K562 (cell line): Measurements from ENCODE around the gene TTK. TPM values are rescaled to one million over a fixed set of nuclear protein-coding genes. Genes with fewer than 3 reads are reported as not detected.
A peak's percentile ranks its signal among the peaks of the same experiment; 100 is the strongest.

Source experiments
- BRCA1 ChIP-seq, 2 experiments: fragments of 450-650 bp in 1 of 2; sonication (generic) in 1 of 2; formaldehyde crosslinking in 1 of 2; IDR thresholded peaks; 2 replicates each; pipeline versions ENCODE4 v1.5.0 to v1.6.1; 2017 to 2020; ENCODE audit warnings: mild to moderate bottlenecking in 1 of 2, missing genetic modification reagents in 1 of 2
- E2F3 ChIP-seq: fragments of 250-450 bp; sonication (Bioruptor Pico); IDR thresholded peaks from 2 replicates; pipeline ENCODE4 v1.4.0; 2020; ENCODE audit warnings: mild to moderate bottlenecking
- FOXJ2 ChIP-seq: fragments of 200-800 bp; sonication (Bioruptor generic); IDR thresholded peaks from 2 replicates; pipeline ENCODE4 v1.6.1; 2016; ENCODE audit warnings: missing genetic modification characterization, missing compliant biosample characterization
- GATA2 ChIP-seq: sonication (generic); formaldehyde crosslinking; IDR thresholded peaks from 2 replicates; pipeline ENCODE4 v1.4.0; 2020; ENCODE audit warnings: mild to moderate bottlenecking, missing genetic modification reagents
- HCFC1 ChIP-seq: IDR thresholded peaks from 2 replicates; pipeline ENCODE4 v1.6.1; 2012; ENCODE audit warnings: low read depth, low read length, improper control_type of control experiment
- HDAC1 ChIP-seq, 2 experiments: fragments of 450-650 bp; IDR thresholded peaks; 2 replicates each; pipeline ENCODE4 v1.6.1; 2016 to 2017; ENCODE audit warnings: inconsistent platforms in 1 of 2, mild to moderate bottlenecking in 1 of 2, moderate library complexity in 1 of 2
- LCOR ChIP-seq: sonication (generic); formaldehyde crosslinking; IDR thresholded peaks from 2 replicates; pipeline ENCODE4 v1.8.0; 2022; ENCODE audit warnings: mild to moderate bottlenecking, missing genetic modification reagents
- POLR2AphosphoS5 ChIP-seq: IDR thresholded peaks from 2 replicates; pipeline ENCODE4 v1.6.1; 2011; ENCODE audit warnings: mild to moderate bottlenecking, low read depth, low read length, moderate library complexity; ENCODE audit not compliant: control insufficient read depth, insufficient read depth
- RFX1 ChIP-seq: fragments of 450-650 bp; IDR thresholded peaks from 2 replicates; pipeline ENCODE4 v1.6.1; 2016; ENCODE audit warnings: mild to moderate bottlenecking, moderate library complexity
- TAF9B ChIP-seq: fragments of 450-650 bp; IDR thresholded peaks from 2 replicates; pipeline ENCODE4 v1.6.1; 2018; ENCODE audit warnings: mild to moderate bottlenecking; ENCODE audit not compliant: partially characterized antibody
- TBP ChIP-seq: optimal IDR thresholded peaks from 2 replicates; pipeline ENCODE3; 2011; ENCODE audit warnings: low read depth, low read length, improper control_type of control experiment
- TRIM24 ChIP-seq, 2 experiments: fragments of 450-650 bp; IDR thresholded peaks; 2 replicates each; pipeline ENCODE4 v1.6.1; 2016
- TRIM28 ChIP-seq: fragments of 450-650 bp; IDR thresholded peaks from 2 replicates; pipeline ENCODE4 v1.6.1; 2017
- polyA plus RNA-seq, 8 experiments: library from polyadenylated mRNA; depleted of rRNA in 4 of 8; stranded (reverse) in 5 of 8; unstranded in 3 of 8; fragments of >200 nt; fragmentation: Nextera tagmentation in 2 of 8; fragmentation: Illumina TruSeq in 1 of 8; extraction: Ambion mirVana in 2 of 8; extraction: Trizol in 1 of 8; gene quantifications; 2 replicates each; pipeline versions ENCODE4 v1.2.1 to v1.2.3, GENCODE V29; 2011 to 2014; ENCODE audit warnings: inconsistent platforms in 1 of 8, missing spikeins in 1 of 8
- total RNA-seq, 7 experiments: library from RNA; depleted of rRNA in 6 of 7; stranded (reverse); fragments of >200 nt in 6 of 7; fragmentation: Illumina TruSeq in 2 of 7; extraction: Trizol in 2 of 7; gene quantifications; 2 replicates each; pipeline versions ENCODE4 v1.2.1 to v1.2.3, GENCODE V29; 2011 to 2021; ENCODE audit warnings: low replicate concordance in 1 of 7
- TF ChIP-seq, protein P1 (sequence below): sonication (generic); formaldehyde crosslinking; IDR thresholded peaks from 2 replicates; pipeline ENCODE4 v1.8.1; 2023; ENCODE audit warnings: mild to moderate bottlenecking, missing genetic modification reagents, moderate library complexity
- TF ChIP-seq, protein P2 (sequence below), 2 experiments: IDR thresholded peaks in 1 of 2; conservative IDR thresholded peaks in 1 of 2; 2 replicates each; pipeline ENCODE4 v1.6.1; 2016; ENCODE audit warnings: low read depth in 2 of 2, mild to moderate bottlenecking in 1 of 2, missing compliant biosample characterization in 1 of 2, missing genetic modification characterization in 1 of 2, moderate library complexity in 1 of 2
- TF ChIP-seq, protein P3 (sequence below): sonication (generic); formaldehyde crosslinking; IDR thresholded peaks from 2 replicates; pipeline ENCODE4 v1.8.0; 2022; ENCODE audit warnings: missing genetic modification reagents, mild to moderate bottlenecking, moderate library complexity, borderline replicate concordance
- TF ChIP-seq, protein P4 (sequence below), 2 experiments: IDR thresholded peaks; 2 replicates each; pipeline ENCODE4 v1.6.1; 2011; ENCODE audit warnings: borderline replicate concordance in 1 of 2, control low read depth in 1 of 2, low read depth in 1 of 2, low read length in 1 of 2, mild to moderate bottlenecking in 1 of 2, mixed read lengths in 1 of 2, moderate library complexity in 1 of 2; ENCODE audit not compliant: insufficient read depth in 1 of 2, insufficient read length in 1 of 2, poor library complexity in 1 of 2, severe bottlenecking in 1 of 2; ENCODE audit errors: extremely low read depth in 1 of 2
- TF ChIP-seq, protein P5 (sequence below): fragments of 200-400 bp; formaldehyde crosslinking; IDR thresholded peaks from 2 replicates; pipeline ENCODE4 v1.6.1; 2017; ENCODE audit warnings: mild to moderate bottlenecking, low read depth, low read length, moderate library complexity

Gene TTK
- total and polyA plus RNA-seq, 9 of the 15 experiments (the other 6 are each of a cell fraction or from before 2014, with no cell fraction given): 32.7 to 58.9 (median 52.8) TPM

DNA sequence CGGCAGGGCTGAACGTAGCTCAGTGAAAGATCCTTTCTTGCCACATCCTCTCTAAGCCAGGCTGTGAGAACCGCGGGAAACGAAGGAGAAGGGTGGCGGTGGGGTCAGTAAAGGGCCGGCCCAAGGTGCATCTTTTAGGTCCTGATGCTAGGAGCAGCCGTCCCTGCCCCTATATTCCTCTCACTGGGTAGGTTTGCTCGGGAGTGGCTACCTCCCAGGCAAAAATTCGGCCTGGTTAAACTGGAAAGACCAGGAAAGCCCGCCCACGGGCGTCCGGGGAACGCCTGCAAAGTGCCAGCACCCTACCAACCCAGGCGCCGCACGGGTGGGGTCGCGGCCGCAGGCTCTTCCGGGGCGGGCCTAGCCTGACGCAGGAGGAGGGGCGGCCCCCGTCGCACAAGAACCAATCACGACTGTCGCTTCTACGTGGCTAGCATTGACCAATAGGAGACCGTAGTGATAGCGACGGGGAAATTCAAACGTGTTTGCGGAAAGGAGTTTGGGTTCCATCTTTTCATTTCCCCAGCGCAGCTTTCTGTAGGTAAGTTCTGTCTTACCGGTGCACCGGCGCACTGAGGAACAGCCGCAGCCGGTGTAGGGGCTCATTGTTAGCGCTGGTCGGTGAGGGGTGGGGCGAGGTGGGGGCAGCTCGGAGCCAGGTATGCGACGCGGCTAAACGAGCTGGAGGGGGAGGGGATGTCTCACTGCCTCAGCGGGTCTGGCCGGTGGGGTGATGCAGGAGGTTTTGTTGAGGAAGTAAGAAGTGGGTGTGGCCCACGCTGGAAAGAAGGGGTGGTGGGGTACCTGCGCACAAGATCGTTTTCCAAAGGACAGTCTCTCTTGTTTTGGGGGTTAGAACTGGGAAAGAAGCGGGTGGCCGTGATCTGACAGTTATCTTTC, at the start of gene TTK (continued):
- TF ChIP-seq, protein P1, sequence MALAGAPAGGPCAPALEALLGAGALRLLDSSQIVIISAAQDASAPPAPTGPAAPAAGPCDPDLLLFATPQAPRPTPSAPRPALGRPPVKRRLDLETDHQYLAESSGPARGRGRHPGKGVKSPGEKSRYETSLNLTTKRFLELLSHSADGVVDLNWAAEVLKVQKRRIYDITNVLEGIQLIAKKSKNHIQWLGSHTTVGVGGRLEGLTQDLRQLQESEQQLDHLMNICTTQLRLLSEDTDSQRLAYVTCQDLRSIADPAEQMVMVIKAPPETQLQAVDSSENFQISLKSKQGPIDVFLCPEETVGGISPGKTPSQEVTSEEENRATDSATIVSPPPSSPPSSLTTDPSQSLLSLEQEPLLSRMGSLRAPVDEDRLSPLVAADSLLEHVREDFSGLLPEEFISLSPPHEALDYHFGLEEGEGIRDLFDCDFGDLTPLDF: no peak
- TF ChIP-seq TRIM24 (IDR thresholded peaks at IDR 0.05): no peak
- no peak for TF ChIP-seq GATA2
- 0 out of 2 replicates have a peak, but pooled peaks have one; percentile 39 for TF ChIP-seq FOXJ2 (tag)
- peak; percentile 10 for TF ChIP-seq TAF9B
- TF ChIP-seq, protein P2, sequence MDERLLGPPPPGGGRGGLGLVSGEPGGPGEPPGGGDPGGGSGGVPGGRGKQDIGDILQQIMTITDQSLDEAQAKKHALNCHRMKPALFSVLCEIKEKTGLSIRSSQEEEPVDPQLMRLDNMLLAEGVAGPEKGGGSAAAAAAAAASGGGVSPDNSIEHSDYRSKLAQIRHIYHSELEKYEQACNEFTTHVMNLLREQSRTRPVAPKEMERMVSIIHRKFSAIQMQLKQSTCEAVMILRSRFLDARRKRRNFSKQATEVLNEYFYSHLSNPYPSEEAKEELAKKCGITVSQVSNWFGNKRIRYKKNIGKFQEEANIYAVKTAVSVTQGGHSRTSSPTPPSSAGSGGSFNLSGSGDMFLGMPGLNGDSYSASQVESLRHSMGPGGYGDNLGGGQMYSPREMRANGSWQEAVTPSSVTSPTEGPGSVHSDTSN (CRISPR knock-in tag; IDR thresholded peaks at IDR 0.05; ENCODE audit: low read depth): no peak
- TF ChIP-seq, protein P2 (tag; conservative IDR thresholded peaks at IDR 0.05; ENCODE audit: low read depth): no peak
- peak; percentile 49 for TF ChIP-seq RFX1
- TF ChIP-seq TRIM28: no peak
- TF ChIP-seq, protein P3, sequence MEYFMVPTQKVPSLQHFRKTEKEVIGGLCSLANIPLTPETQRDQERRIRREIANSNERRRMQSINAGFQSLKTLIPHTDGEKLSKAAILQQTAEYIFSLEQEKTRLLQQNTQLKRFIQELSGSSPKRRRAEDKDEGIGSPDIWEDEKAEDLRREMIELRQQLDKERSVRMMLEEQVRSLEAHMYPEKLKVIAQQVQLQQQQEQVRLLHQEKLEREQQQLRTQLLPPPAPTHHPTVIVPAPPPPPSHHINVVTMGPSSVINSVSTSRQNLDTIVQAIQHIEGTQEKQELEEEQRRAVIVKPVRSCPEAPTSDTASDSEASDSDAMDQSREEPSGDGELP (CRISPR knock-in tag): peak; percentile 57
- TF ChIP-seq E2F3 (CRISPR knock-in tag): no peak
- TF ChIP-seq, protein P4, sequence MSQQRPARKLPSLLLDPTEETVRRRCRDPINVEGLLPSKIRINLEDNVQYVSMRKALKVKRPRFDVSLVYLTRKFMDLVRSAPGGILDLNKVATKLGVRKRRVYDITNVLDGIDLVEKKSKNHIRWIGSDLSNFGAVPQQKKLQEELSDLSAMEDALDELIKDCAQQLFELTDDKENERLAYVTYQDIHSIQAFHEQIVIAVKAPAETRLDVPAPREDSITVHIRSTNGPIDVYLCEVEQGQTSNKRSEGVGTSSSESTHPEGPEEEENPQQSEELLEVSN (IDR thresholded peaks at IDR 0.05; ENCODE audit: borderline replicate concordance in 1 of 2, extremely low read depth in 1 of 2, insufficient read depth in 1 of 2, insufficient read length in 1 of 2, low read depth in 1 of 2, low read length in 1 of 2, poor library complexity in 1 of 2, severe bottlenecking in 1 of 2): peak; percentile 41
- TF ChIP-seq HCFC1: no peak
- peak; percentile 86 for TF ChIP-seq LCOR
- TF ChIP-seq, protein P5, sequence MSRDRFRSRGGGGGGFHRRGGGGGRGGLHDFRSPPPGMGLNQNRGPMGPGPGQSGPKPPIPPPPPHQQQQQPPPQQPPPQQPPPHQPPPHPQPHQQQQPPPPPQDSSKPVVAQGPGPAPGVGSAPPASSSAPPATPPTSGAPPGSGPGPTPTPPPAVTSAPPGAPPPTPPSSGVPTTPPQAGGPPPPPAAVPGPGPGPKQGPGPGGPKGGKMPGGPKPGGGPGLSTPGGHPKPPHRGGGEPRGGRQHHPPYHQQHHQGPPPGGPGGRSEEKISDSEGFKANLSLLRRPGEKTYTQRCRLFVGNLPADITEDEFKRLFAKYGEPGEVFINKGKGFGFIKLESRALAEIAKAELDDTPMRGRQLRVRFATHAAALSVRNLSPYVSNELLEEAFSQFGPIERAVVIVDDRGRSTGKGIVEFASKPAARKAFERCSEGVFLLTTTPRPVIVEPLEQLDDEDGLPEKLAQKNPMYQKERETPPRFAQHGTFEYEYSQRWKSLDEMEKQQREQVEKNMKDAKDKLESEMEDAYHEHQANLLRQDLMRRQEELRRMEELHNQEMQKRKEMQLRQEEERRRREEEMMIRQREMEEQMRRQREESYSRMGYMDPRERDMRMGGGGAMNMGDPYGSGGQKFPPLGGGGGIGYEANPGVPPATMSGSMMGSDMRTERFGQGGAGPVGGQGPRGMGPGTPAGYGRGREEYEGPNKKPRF: no peak
- TF ChIP-seq HDAC1 (IDR thresholded peaks at IDR 0.05): peak in 1 of 2 experiments; percentile 98; a peak in 3 of 4 replicates
- peak; percentile 74 for TF ChIP-seq POLR2AphosphoS5
- no peak for TF ChIP-seq BRCA1 (IDR thresholded peaks at IDR 0.05)
- no peak for TF ChIP-seq BRCA1 (CRISPR knock-in tag; IDR thresholded peaks at IDR 0.05)
- TF ChIP-seq TBP: peak; percentile 38
